ENCODE measurements around the gene IL1RAPL2. TPM values are rescaled to one million over a fixed set of nuclear protein-coding genes. Genes with fewer than 3 reads are reported as not detected.

IL1RAPL2 gene
- total and polyA plus RNA-seq, 7 donors: not detected

DNA sequence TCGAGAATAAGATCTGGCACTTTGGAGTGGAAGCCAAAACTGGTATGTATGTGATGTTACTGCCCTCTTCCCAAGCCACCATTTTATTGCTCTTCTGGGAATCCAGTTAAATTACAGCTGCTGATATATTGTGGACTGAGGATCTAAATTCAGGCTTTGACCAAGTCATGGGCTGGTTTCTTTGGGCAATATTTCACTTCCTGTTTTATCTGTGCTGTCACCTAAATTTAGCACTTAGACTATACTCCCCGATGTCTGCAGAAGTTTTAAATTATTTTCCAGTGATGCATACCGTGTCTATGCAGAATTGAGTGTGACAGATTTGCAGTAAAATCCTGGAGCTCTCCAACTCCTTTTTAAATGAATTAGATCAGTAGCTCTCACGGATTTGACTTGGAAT is 554.5 kb downstream of the IL1RAPL2 start:
- DNase-seq: no peak
- Histone ChIP-seq H3K4me3 (no peak overlapping the region), H3K9me3 (no peaks in the 10 kb centered on the region), H3K36me3 (ENCODE audit: insufficient read depth in 1 of 2, low read depth in 1 of 2) (no peaks in the 10 kb centered on the region), H3K27me3 (ENCODE audit: insufficient read depth in 3 of 3, low read length in 2 of 3) (peaks cover 0 to 9% (median 0%) of the 10 kb centered on the region in 3 donors), H3K4me1 (no peaks in the 10 kb centered on the region), H3K27ac (no peak overlapping the region)
- WGBS, 3 donors: 10 to 20% (median 18%) methylated on average over 4 of the region's 4 CpGs
- intact Hi-C loops (cut with DNase I): no loop called here
- no peak for ATAC-seq
- TF ChIP-seq, protein P1, sequence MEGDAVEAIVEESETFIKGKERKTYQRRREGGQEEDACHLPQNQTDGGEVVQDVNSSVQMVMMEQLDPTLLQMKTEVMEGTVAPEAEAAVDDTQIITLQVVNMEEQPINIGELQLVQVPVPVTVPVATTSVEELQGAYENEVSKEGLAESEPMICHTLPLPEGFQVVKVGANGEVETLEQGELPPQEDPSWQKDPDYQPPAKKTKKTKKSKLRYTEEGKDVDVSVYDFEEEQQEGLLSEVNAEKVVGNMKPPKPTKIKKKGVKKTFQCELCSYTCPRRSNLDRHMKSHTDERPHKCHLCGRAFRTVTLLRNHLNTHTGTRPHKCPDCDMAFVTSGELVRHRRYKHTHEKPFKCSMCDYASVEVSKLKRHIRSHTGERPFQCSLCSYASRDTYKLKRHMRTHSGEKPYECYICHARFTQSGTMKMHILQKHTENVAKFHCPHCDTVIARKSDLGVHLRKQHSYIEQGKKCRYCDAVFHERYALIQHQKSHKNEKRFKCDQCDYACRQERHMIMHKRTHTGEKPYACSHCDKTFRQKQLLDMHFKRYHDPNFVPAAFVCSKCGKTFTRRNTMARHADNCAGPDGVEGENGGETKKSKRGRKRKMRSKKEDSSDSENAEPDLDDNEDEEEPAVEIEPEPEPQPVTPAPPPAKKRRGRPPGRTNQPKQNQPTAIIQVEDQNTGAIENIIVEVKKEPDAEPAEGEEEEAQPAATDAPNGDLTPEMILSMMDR (IDR thresholded peaks at IDR 0.05): no peak

DNA sequence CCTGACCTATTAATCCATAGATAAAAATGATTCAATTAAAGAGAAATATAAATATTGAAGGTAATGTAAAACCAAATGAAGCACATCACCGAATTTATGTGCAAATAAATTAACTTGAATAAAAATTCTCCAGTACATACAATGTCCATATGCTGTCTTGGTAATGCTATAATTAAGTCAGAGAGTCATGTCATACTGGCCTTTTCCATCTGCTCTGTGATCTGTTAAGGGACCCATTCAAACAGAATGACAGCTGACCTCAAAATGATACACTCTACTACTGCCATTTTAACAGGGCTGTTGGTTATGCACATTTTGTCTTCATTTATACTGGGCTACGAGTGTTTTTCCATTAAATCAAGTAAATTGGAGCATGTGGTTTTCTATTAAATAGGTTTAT is 555.2 kb downstream of the IL1RAPL2 start:
- ATAC-seq (no peak), DNase-seq (no peak)
- H3K4me1 ChIP-seq: no peaks in the 10 kb centered on the region
- intact Hi-C loops (cut with DNase I): no loop called here
- H3K4me3 ChIP-seq: no peak overlapping the region
- no peak overlapping the region for H3K27ac ChIP-seq
- peaks cover 0 to 9% (median 0%) of the 10 kb centered on the region in 3 donors for H3K27me3 ChIP-seq (ENCODE audit: insufficient read depth in 3 of 3, low read length in 2 of 3)
- H3K9me3 ChIP-seq: no peaks in the 10 kb centered on the region
- TF ChIP-seq, protein P1 (IDR thresholded peaks at IDR 0.05): no peak
- 51 to 78% (median 70%) methylated on average over 2 of the region's 2 CpGs for WGBS, 3 donors
- H3K36me3 ChIP-seq (ENCODE audit: insufficient read depth in 1 of 2, low read depth in 1 of 2): no peaks in the 10 kb centered on the region

DNA sequence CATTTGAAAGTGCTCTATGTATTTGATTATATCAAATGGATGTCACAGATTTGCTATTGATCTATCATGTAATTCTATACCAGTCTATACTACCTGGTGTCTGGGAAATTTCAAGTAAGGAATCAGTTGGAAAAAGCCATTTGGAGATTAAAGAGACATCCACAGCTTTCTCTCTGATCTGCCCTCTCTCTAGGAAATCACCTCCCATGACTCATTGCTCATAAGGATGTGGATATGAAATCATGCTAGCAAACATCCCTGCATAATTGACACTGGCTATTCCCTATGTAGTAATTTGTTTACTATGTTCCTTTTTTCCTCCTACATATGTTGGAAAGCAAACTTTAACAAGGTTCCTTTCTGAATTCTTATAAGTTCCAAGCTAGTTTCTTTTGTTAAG is 560.2 kb downstream of the IL1RAPL2 start:
- ATAC-seq (no peak), DNase-seq (no peak)
- no peaks in the 10 kb centered on the region for H3K4me1 ChIP-seq
- no peak overlapping the region for H3K4me3 ChIP-seq
- TF ChIP-seq, protein P1 (IDR thresholded peaks at IDR 0.05): no peak
- no peaks in the 10 kb centered on the region for H3K36me3 ChIP-seq (ENCODE audit: insufficient read depth in 1 of 2, low read depth in 1 of 2)
- no peaks in the 10 kb centered on the region for H3K9me3 ChIP-seq
- no peak overlapping the region for H3K27ac ChIP-seq
- intact Hi-C loops (cut with DNase I): no loop called here
- peaks cover 0 to 23% (median 0%) of the 10 kb centered on the region in 3 donors for H3K27me3 ChIP-seq (ENCODE audit: insufficient read depth in 3 of 3, low read length in 2 of 3)

DNA sequence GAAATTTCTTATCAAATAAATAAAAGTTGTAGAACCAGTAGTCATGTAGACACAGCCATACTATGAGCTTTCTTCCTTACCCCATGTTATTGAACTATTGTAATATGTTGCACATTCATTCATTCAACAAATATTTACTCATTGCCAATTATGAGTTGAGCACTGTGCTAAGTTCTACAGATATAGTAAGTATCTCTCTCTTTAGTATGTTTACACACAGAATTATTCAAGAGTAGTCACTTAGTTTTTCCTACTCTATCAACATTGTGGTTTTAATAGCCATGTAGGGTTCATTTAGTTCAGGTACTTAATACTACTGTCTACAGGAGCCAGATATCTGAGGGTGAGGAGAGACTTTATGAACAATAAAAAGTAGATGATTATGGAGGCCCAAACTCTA is 568.3 kb downstream of the IL1RAPL2 start:
- DNase-seq: no peak
- no peak for ATAC-seq
- peaks cover 0 to 16% (median 0%) of the 10 kb centered on the region in 3 donors for H3K27me3 ChIP-seq (ENCODE audit: insufficient read depth in 3 of 3, low read length in 2 of 3)
- no peaks in the 10 kb centered on the region for H3K4me1 ChIP-seq
- H3K36me3 ChIP-seq (ENCODE audit: insufficient read depth in 1 of 2, low read depth in 1 of 2): no peaks in the 10 kb centered on the region
- no peaks in the 10 kb centered on the region for H3K9me3 ChIP-seq
- intact Hi-C loops (cut with DNase I): no loop called here
- H3K4me3 ChIP-seq: no peak overlapping the region
- no peak overlapping the region for H3K27ac ChIP-seq
- TF ChIP-seq, protein P1 (IDR thresholded peaks at IDR 0.05): no peak

DNA sequence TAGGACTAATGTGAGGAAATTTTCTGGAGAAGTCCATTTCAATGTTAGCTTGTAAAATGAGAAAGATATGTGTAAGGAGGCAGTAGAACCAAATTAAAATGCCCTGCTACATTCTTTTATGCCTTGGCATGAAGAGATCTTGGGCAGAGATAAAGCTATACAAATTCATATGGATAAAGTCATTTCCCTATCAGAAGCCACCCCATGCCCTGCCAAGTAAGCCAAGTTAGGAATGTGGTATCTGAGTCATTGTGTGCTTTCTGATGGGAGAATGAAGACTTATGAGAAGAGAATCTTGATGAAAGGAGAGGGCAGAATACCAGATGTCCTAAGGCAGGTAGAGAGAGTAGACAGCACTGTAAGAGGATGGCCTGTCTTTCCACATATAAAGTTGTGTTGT is 570.8 kb downstream of the IL1RAPL2 start:
- DNase-seq (no peak), ATAC-seq (no peak)
- Histone ChIP-seq H3K9me3 (no peaks in the 10 kb centered on the region), H3K27me3 (ENCODE audit: insufficient read depth in 3 of 3, low read length in 2 of 3) (peaks cover 0 to 9% (median 0%) of the 10 kb centered on the region in 3 donors), H3K36me3 (ENCODE audit: insufficient read depth in 1 of 2, low read depth in 1 of 2) (no peaks in the 10 kb centered on the region), H3K4me3 (no peak overlapping the region), H3K27ac (no peak overlapping the region), H3K4me1 (no peaks in the 10 kb centered on the region)
- intact Hi-C loops (cut with DNase I): no loop called here
- TF ChIP-seq, protein P1 (IDR thresholded peaks at IDR 0.05): no peak

Measured in psoas muscle (tissue), 8 donors.